HG03460 (cell line): ENCODE results near the gene AJM1.

ENCODE experiments used
- ATAC-seq: cut with Tn5 transposase; IDR thresholded peaks from one replicate; pipeline ENCODE4 v1.9.1; 2021; ENCODE audit not compliant: unreplicated experiment

The AJM1 gene

GRCh38 chr9:136853596-136854112 lies 11.4 kb downstream of the AJM1 start:
- ATAC-seq: no peak

DNA sequence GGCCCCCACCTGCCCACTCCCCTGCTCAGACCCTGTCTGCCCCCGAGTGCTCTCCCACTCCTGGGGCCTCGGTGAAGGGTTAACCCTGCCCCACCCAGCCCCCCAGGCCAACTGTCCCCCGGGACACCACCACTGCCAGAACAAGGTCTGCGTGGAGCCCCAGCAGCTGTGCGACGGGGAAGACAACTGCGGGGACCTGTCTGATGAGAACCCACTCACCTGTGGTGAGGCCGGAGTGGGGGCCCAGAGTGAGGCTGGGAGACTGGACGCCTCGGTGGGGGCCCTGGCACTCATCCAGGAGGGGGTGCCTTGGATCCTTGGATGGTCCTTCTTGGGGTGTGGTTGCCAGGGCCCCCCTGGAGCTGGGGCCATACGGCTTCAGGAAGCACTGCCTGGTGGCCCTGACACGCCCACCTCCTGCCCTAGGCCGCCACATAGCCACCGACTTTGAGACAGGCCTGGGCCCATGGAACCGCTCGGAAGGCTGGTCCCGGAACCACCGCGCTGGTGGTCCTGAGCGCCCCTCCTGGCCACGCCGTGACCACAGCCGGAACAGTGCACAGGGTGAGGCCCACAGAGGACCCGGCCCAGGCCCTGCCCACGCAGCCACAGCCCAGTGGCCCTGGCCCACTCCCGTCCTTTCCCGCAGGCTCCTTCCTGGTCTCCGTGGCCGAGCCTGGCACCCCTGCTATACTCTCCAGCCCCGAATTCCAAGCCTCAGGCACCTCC lies 12.0 kb downstream of the AJM1 start:
- no peak for ATAC-seq

DNA sequence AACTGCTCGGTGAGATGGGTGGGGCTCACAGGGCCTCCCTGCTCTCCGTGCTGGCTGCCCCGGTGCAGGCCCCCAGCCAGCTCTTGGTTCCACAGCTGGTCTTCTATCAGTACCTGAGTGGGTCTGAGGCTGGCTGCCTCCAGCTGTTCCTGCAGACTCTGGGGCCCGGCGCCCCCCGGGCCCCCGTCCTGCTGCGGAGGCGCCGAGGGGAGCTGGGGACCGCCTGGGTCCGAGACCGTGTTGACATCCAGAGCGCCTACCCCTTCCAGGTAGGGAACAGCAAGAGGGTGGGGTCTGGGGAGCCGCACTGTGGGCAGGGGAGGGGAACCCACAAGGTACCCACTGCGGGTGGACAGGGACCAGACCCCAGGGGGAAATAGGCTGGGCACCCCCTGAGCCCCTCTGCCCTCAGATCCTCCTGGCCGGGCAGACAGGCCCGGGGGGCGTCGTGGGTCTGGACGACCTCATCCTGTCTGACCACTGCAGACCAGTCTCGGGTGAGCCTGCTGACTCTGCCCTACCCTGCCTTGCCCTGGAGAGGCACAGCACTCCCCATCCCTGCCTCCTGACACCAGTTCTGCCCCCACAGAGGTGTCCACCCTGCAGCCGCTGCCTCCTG lies 12.7 kb downstream of the AJM1 start:
- no peak for ATAC-seq

DNA sequence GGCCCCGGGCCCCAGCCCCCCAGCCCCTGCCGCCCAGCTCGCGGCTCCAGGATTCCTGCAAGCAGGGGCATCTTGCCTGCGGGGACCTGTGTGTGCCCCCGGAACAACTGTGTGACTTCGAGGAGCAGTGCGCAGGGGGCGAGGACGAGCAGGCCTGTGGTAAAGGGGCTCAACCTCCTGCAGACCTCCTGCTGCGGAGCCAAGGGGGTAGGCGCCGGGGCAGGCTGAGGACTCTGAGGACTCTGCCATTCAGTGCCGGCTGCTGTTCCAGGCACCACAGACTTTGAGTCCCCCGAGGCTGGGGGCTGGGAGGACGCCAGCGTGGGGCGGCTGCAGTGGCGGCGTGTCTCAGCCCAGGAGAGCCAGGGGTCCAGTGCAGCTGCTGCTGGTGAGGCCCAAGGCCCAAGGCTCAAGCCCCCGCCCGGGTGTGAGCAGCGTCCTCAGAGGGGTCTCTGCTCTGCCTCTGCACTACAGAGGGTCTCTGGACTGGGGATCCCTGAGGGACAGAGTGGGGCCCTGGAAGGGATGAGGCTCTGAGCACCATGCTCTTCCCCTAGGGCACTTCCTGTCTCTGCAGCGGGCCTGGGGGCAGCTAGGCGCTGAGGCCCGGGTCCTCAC lies 13.3 kb downstream of the AJM1 start:
- ATAC-seq: no peak

DNA sequence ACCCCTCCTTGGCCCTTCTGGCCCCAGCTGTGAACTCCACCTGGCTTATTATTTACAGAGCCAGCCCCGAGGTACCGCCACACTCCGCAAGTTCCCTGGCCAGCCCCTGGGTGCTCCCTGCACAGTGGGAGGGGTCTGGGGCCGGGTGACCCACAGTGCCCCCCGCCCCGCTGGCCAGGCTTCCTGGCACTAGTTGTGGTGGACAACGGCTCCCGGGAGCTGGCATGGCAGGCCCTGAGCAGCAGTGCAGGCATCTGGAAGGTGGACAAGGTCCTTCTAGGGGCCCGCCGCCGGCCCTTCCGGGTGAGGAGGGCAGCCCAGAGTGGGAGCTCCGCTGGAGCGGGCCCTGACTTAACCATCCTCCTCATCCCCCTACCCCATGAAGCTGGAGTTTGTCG lies 13.8 kb downstream of the AJM1 start:
- ATAC-seq: no peak

DNA sequence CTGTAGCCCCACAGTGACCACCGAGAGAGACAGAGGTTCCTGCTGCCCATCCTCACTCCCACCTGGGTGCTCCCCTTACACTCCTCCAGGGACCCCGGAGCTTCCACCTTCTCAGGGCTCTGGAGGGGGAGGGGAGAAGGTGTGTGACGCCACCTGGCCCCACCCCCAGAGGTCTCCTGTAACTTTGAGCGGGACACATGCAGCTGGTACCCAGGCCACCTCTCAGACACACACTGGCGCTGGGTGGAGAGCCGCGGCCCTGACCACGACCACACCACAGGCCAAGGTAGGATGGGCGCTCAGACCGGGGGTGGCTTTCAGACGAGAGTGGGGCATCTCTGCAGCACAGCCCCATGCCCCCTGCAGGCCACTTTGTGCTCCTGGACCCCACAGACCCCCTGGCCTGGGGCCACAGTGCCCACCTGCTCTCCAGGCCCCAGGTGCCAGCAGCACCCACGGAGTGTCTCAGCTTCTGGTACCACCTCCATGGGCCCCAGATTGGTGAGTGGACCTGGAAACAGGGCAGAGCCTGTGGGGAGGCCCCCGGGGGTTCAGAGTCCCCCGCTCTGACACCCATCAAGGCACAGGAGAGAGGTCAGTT lies 14.4 kb downstream of the AJM1 start:
- ATAC-seq: no peak

DNA sequence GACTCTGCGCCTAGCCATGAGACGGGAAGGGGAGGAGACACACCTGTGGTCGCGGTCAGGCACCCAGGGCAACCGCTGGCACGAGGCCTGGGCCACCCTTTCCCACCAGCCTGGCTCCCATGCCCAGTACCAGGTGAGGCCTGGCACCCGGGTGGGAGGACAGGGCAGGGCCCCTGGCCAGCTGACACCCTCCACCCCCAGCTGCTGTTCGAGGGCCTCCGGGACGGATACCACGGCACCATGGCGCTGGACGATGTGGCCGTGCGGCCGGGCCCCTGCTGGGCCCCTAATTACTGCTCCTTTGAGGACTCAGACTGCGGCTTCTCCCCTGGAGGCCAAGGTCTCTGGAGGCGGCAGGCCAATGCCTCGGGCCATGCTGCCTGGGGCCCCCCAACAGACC lies 14.9 kb downstream of the AJM1 start:
- ATAC-seq: no peak

DNA sequence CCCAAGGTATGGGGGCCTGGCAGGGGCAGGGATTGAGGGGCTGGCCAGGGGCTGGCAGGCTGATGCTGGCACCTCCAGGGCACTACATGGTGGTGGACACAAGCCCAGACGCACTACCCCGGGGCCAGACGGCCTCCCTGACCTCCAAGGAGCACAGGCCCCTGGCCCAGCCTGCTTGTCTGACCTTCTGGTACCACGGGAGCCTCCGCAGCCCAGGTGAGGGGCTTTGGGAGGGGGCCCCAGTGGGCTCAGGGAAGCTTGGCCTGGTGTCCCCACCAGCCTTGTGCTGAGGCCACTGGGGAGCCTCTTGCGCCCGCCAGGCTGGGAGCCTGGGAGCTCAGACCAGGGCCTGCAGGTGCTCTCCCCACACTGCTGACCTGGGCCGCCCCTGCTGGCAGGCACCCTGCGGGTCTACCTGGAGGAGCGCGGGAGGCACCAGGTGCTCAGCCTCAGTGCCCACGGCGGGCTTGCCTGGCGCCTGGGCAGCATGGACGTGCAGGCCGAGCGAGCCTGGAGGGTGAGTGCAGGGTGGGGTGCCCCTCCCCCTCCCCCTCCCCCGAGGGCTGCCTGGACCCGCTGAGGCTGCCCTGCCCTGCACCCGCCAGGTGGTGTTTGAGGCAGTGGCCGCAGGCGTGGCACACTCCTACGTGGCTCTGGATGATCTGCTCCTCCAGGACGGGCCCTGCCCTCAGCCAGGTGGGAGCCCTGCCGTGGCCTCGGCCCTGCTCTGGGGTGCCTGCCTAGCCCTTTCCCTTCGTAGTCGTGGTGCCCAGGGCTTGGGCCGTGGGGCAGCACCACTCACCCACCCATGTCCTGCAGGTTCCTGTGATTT lies 15.5 kb downstream of the AJM1 start:
- ATAC-seq: no peak

- no peak for ATAC-seq
Measured at GRCh38 chr9:136858452-136858843, 16.2 kb downstream of the AJM1 start.

- ATAC-seq: no peak
Measured at GRCh38 chr9:136858844-136859757, 16.8 kb downstream of the AJM1 start.

DNA sequence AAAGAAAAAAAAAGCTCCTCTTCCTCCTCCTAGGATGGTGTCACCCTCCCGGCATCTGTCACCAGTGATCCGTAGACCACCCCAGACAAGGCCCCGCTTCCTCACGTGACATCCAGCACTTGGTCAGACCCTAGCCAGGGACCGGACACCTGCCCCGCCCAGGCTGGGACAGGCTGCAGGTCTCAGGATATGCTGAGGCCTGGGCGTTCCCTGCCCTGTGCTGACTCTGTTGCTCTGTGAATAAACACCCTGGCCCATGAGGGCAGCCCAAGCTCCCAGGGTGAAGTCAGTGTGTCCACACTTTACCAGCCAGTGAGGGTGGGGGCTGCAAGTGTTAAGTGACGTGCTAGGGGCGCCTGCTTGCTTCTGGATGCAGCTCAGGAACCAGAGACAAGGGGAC lies 18.3 kb downstream of the AJM1 start:
- ATAC-seq: no peak

DNA sequence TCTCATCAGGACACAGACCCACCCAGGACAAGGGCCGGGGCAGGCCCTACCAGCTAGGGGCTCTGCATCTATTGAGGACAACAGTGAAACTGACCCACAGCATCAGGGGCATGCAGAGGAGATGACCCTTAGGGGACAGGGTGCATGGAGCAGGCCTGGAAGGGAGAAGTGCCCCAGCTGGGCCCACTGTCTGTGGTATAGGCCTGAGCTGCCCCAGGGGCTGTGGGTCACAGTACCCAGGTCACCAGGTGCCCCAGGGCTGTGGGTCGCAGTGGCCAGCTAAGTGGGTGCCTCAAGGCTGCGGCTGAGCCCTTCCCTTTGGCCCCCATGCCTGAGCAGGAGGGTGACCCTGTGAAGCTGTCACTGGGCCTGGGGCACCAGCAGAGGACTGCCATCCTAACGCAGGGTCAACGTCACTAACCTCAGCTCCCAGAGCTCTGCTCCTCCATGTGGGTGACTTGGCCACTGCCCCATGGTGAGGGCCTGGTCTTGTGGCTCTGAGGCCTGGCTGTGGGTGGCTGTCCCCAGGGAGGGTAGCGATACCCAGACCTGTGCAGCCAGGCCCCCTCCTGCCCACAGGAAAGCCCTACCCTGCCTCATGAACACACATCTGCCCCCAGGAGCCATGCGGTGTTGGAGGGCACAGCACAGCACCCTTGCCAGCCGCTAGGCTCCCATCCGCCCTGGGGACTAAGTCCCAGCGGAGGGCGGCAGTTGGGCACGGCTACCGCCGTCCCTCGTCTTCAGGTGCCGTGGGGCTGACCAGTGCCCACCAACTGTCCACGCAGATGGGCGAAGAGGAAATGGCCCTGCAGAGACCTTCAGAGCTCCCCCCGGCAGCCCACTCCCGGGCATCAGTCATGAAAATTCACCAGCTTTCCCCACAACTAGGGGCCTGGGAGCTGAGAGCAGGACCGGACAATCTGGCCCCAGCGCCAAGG lies 18.9 kb downstream of the AJM1 start:
- no peak for ATAC-seq

- no peak for ATAC-seq
Measured at GRCh38 chr9:136861874-136862457, 19.7 kb downstream of the AJM1 start.

DNA sequence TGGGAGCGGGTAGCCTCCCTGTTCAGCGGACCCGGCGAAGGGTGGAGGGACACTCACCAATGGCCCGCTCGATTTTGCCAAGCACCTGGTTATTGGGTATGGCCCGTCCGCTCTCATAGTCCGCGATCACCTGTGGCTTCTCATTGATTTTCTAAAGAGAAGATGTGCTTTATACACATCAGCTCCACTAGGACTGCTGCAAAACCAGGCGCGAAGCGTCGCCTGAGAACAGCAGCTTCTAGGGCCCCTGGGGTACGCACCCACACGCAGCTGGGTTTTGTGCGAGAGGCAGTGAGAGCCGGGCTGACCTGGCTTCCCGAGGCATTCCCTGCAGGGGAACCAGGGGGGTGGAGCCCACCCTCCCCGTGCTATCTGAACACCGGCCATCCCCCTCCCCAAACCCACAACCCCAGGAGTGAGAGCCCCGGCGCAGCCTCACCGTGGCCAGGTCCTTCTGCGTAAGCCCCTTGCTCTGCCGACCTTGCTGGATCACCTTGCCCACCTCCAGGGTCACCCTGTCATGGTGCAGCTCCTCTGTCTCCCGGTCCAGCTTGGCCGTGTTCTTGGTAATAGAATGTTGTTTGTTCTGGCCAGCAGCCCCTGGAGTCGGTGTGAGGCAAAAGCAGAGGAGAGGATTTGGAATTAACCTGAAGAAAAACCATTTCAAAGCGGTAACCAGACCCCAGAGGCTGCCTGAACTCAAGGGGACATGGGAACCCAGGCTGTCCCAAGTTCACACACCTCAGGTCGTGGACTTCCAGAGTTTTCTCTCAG lies 20.8 kb downstream of the AJM1 start:
- no peak for ATAC-seq

DNA sequence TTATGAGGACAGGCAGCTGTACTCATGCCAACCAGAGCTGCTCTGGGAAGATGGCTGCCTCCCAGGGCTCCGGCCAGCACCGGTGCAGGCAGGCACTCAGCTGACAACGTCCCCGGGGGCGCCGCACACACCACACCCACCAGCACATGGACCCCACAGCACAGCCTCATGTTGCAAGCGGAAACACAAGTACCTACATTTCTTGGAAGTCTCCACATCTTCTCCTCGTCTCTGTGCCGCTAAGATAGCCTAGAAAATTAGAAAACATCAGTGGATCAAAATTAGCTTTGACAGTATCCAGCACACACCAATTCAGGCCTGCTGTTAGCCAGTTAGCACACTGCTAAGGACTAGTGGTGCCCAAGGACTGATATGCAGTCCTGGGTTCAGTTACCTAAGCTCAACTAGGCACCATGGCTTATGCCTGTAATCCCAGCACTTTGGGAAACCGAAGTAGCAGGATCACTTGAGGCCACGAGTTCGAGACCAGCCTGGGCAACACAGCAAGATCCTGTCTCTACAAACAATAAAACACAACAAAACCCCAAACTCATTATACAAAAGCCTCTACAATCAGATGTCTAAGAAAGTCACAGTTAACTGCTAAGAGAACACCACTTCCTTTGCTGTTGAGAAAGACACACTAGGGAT lies 21.5 kb downstream of the AJM1 start:
- ATAC-seq: no peak

GRCh38 chr9:136865041-136865767 lies 22.9 kb downstream of the AJM1 start:
- ATAC-seq: no peak

- ATAC-seq: no peak
Measured at GRCh38 chr9:136865768-136866103, 23.5 kb downstream of the AJM1 start.
